ENCODE measurements around the gene SLC11A2.

GRCh38 chr12:51025338-51025835 lies 797 bp downstream of the SLC11A2 start:
- TF ChIP-seq, protein P1, sequence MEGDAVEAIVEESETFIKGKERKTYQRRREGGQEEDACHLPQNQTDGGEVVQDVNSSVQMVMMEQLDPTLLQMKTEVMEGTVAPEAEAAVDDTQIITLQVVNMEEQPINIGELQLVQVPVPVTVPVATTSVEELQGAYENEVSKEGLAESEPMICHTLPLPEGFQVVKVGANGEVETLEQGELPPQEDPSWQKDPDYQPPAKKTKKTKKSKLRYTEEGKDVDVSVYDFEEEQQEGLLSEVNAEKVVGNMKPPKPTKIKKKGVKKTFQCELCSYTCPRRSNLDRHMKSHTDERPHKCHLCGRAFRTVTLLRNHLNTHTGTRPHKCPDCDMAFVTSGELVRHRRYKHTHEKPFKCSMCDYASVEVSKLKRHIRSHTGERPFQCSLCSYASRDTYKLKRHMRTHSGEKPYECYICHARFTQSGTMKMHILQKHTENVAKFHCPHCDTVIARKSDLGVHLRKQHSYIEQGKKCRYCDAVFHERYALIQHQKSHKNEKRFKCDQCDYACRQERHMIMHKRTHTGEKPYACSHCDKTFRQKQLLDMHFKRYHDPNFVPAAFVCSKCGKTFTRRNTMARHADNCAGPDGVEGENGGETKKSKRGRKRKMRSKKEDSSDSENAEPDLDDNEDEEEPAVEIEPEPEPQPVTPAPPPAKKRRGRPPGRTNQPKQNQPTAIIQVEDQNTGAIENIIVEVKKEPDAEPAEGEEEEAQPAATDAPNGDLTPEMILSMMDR (IDR thresholded peaks at IDR 0.05 in 2 of 3, conservative IDR thresholded peaks at IDR 0.05 in 1 of 3; ENCODE audit: insufficient read depth in 2 of 3, low read depth in 1 of 3, low read length in 3 of 3), result no peak
- TF ChIP-seq ZBTB5 (IDR thresholded peaks at IDR 0.05) (no peak), ZBTB43 (CRISPR knock-in tag; IDR thresholded peaks at IDR 0.05) (no peak), YY1 (IDR thresholded peaks at IDR 0.05; ENCODE audit: borderline replicate concordance in 1 of 3, control insufficient read depth in 1 of 3, extremely low read depth in 1 of 3, insufficient read depth in 3 of 3, insufficient read length in 1 of 3, insufficient replicate concordance in 2 of 3, low read depth in 1 of 3, low read length in 2 of 3) (no peak), GABPA (tag; conservative IDR thresholded peaks at IDR 0.05; ENCODE audit: low read depth) (no peak), HOXB6 (CRISPR knock-in tag; IDR thresholded peaks at IDR 0.05; ENCODE audit: borderline replicate concordance) (no peak), EGR1 (conservative IDR thresholded peaks at IDR 0.05) (no peak)
